ENCODE results near the gene OR10D3.

Gene OR10D3

GRCh38 chr11:124174001-124174583, 9.1 kb upstream of the OR10D3 start:
- DNase-seq (ENCODE audit: insufficient read length, low spot score), result no peak
- no peak for TF ChIP-seq CTCF (IDR thresholded peaks at IDR 0.05; ENCODE audit: insufficient read depth, missing control alignments)
- no peak for FAIRE-seq

GRCh38 chr11:124176925-124177715, 6.0 kb upstream of the OR10D3 start:
- FAIRE-seq, result no peak
- TF ChIP-seq CTCF (IDR thresholded peaks at IDR 0.05; ENCODE audit: insufficient read depth, missing control alignments), result no peak
- DNase-seq (ENCODE audit: insufficient read length, low spot score), result no peak

- FAIRE-seq, result no peak
Observed at GRCh38 chr11:124179310-124179709, 3.8 kb upstream of the OR10D3 start.

GRCh38 chr11:124190298-124191139, 7.4 kb downstream of the OR10D3 start:
- no peak for TF ChIP-seq CTCF (IDR thresholded peaks at IDR 0.05; ENCODE audit: insufficient read depth, missing control alignments)

More at GRCh38 chr11:124179310-124179709, 3.8 kb upstream of the OR10D3 start:
- no peak for TF ChIP-seq CTCF (IDR thresholded peaks at IDR 0.05; ENCODE audit: insufficient read depth, missing control alignments)
- no peak for DNase-seq (ENCODE audit: insufficient read length, low spot score)

GRCh38 chr11:124193221-124194010, 10.3 kb downstream of the OR10D3 start:
- no peak for TF ChIP-seq CTCF (IDR thresholded peaks at IDR 0.05; ENCODE audit: insufficient read depth, missing control alignments)
- DNase-seq (ENCODE audit: insufficient read length, low spot score) (no peak), FAIRE-seq (no peak)

More at GRCh38 chr11:124190298-124191139, 7.4 kb downstream of the OR10D3 start:
- FAIRE-seq, result no peak
- DNase-seq (ENCODE audit: insufficient read length, low spot score), result no peak

- FAIRE-seq (peak; percentile 11), DNase-seq (ENCODE audit: insufficient read length, low spot score) (no peak)
- TF ChIP-seq CTCF (IDR thresholded peaks at IDR 0.05; ENCODE audit: insufficient read depth, missing control alignments), result no peak
Observed at GRCh38 chr11:124194293-124195188, 11.4 kb downstream of the OR10D3 start.
